Measurements from ENCODE around the gene CTNNA2.

The CTNNA2 gene

GRCh38 chr2:79619442-79619841 is 106.6 kb downstream of the CTNNA2 start:
- no peak for DNase-seq

- DNase-seq = no peak
Observed at GRCh38 chr2:79619976-79620375, 107.1 kb downstream of the CTNNA2 start.

- no peak for DNase-seq
Observed at GRCh38 chr2:79620679-79621078, 107.8 kb downstream of the CTNNA2 start.

- DNase-seq = no peak
Observed at GRCh38 chr2:79621252-79621651, 108.4 kb downstream of the CTNNA2 start.

- DNase-seq = no peak
Observed at GRCh38 chr2:79621755-79622154, 108.9 kb downstream of the CTNNA2 start.

GRCh38 chr2:79622508-79622907 is 109.7 kb downstream of the CTNNA2 start:
- no peak for DNase-seq

- DNase-seq = no peak
Observed at GRCh38 chr2:79627237-79627636, 114.4 kb downstream of the CTNNA2 start.

- no peak for DNase-seq
Observed at GRCh38 chr2:79630060-79630459, 117.2 kb downstream of the CTNNA2 start.

GRCh38 chr2:79630972-79631557 is 118.2 kb downstream of the CTNNA2 start:
- DNase-seq = no peak

- DNase-seq = no peak
Observed at GRCh38 chr2:79638410-79638809, 125.6 kb downstream of the CTNNA2 start.

GRCh38 chr2:79638954-79639353 is 126.1 kb downstream of the CTNNA2 start:
- no peak for DNase-seq

- DNase-seq = no peak
Observed at GRCh38 chr2:79640001-79640400, 127.2 kb downstream of the CTNNA2 start.

- no peak for DNase-seq
Observed at GRCh38 chr2:79649531-79649930, 136.7 kb downstream of the CTNNA2 start.

- no peak for DNase-seq
Observed at GRCh38 chr2:79660557-79660956, 147.7 kb downstream of the CTNNA2 start.

- DNase-seq = no peak
Observed at GRCh38 chr2:79665091-79665490, 152.2 kb downstream of the CTNNA2 start.

- no peak for DNase-seq
Observed at GRCh38 chr2:79666430-79666829, 153.6 kb downstream of the CTNNA2 start.

- no peak for DNase-seq
Observed at GRCh38 chr2:79669714-79670113, 156.9 kb downstream of the CTNNA2 start.

- no peak for DNase-seq
Observed at GRCh38 chr2:79670198-79670597, 157.3 kb downstream of the CTNNA2 start.

GRCh38 chr2:79686884-79687283 is 174.0 kb downstream of the CTNNA2 start:
- no peak for DNase-seq

- no peak for DNase-seq
Observed at GRCh38 chr2:79695248-79695647, 182.4 kb downstream of the CTNNA2 start.

- DNase-seq = no peak
Observed at GRCh38 chr2:79697200-79697599, 184.3 kb downstream of the CTNNA2 start.

GRCh38 chr2:79700651-79701050 is 187.8 kb downstream of the CTNNA2 start:
- no peak for DNase-seq

- no peak for DNase-seq
Observed at GRCh38 chr2:79702905-79703304, 190.1 kb downstream of the CTNNA2 start.

GRCh38 chr2:79711098-79711497 is 198.2 kb downstream of the CTNNA2 start:
- no peak for DNase-seq

GRCh38 chr2:79713131-79713785 is 200.4 kb downstream of the CTNNA2 start:
- DNase-seq = no peak

Measured in stimulated activated CD8-positive, alpha-beta memory T cell treated with anti-CD3 and anti-CD28 coated beads, Interleukin-4, amount 100 ng/mL, for 48 hours (primary cell).